NCI-H1105 (cell line): ENCODE measurements around the gene MUC6.

Experiments used
- DNase-seq: peaks from one replicate; lab custom pipeline; 2025; lab: John Stamatoyannopoulos, UW

MUC6 gene

GRCh38 chr11:1007279-1007678 is 29.2 kb downstream of the MUC6 start:
- no peak for DNase-seq

- DNase-seq = no peak
Measured at GRCh38 chr11:1006762-1007161, 29.8 kb downstream of the MUC6 start.

GRCh38 chr11:1005928-1006327 is 30.6 kb downstream of the MUC6 start:
- DNase-seq = peak; percentile 93

GRCh38 chr11:1003159-1003558 is 33.4 kb downstream of the MUC6 start:
- DNase-seq = no peak

GRCh38 chr11:1002406-1002984 is 34.0 kb downstream of the MUC6 start:
- DNase-seq = no peak

GRCh38 chr11:1001617-1002405 is 34.7 kb downstream of the MUC6 start:
- DNase-seq = no peak

GRCh38 chr11:1000357-1001278 is 35.9 kb downstream of the MUC6 start:
- no peak for DNase-seq

GRCh38 chr11:999009-999408 is 37.5 kb downstream of the MUC6 start:
- no peak for DNase-seq

- DNase-seq = no peak
Measured at GRCh38 chr11:997907-998306, 38.6 kb downstream of the MUC6 start.

- no peak for DNase-seq
Measured at GRCh38 chr11:996681-997080, 39.8 kb downstream of the MUC6 start.

- no peak for DNase-seq
Measured at GRCh38 chr11:995752-996420, 40.6 kb downstream of the MUC6 start.

- no peak for DNase-seq
Measured at GRCh38 chr11:995044-995751, 41.3 kb downstream of the MUC6 start.

- no peak for DNase-seq
Measured at GRCh38 chr11:993632-994167, 42.8 kb downstream of the MUC6 start.

- no peak for DNase-seq
Measured at GRCh38 chr11:992577-992976, 43.9 kb downstream of the MUC6 start.

GRCh38 chr11:991711-992307 is 44.7 kb downstream of the MUC6 start:
- no peak for DNase-seq

GRCh38 chr11:991034-991433 is 45.5 kb downstream of the MUC6 start:
- DNase-seq = no peak

- DNase-seq = no peak
Measured at GRCh38 chr11:990101-990500, 46.4 kb downstream of the MUC6 start.

- DNase-seq = no peak
Measured at GRCh38 chr11:987671-988070, 48.8 kb downstream of the MUC6 start.

GRCh38 chr11:986952-987305 is 49.6 kb downstream of the MUC6 start:
- DNase-seq = no peak

- DNase-seq = no peak
Measured at GRCh38 chr11:986270-986951, 50.1 kb downstream of the MUC6 start.
